Stimulated activated CD8-positive, alpha-beta memory T cell treated with anti-CD3 and anti-CD28 coated beads, Interleukin-15, amount 100 ng/mL, for 4 hours (primary cell): Measurements from ENCODE around the gene KCNMA1.

Experiments used
- DNase-seq, 2 donors: peaks; one replicate each; pipeline ENCODE4 v3.0.0-alpha.2; 2020; ENCODE audit warnings: low read depth in 2 of 2

KCNMA1 gene

GRCh38 chr10:77082601-77083252 is 554.9 kb downstream of the KCNMA1 start:
- no peak for DNase-seq

- no peak for DNase-seq
Observed at GRCh38 chr10:77081481-77081891, 556.1 kb downstream of the KCNMA1 start.

- no peak for DNase-seq
Observed at GRCh38 chr10:77080361-77081027, 557.1 kb downstream of the KCNMA1 start.

GRCh38 chr10:77079592-77080300 is 557.9 kb downstream of the KCNMA1 start:
- DNase-seq = no peak

- DNase-seq = no peak
Observed at GRCh38 chr10:77077316-77077945, 560.2 kb downstream of the KCNMA1 start.

- no peak for DNase-seq
Observed at GRCh38 chr10:77075926-77076325, 561.7 kb downstream of the KCNMA1 start.

GRCh38 chr10:77074104-77074624 is 563.4 kb downstream of the KCNMA1 start:
- DNase-seq = no peak

GRCh38 chr10:77073663-77073960 is 564.0 kb downstream of the KCNMA1 start:
- no peak for DNase-seq

GRCh38 chr10:77072836-77073662 is 564.6 kb downstream of the KCNMA1 start:
- DNase-seq = no peak

GRCh38 chr10:77072361-77072835 is 565.2 kb downstream of the KCNMA1 start:
- no peak for DNase-seq

GRCh38 chr10:77071956-77072355 is 565.7 kb downstream of the KCNMA1 start:
- DNase-seq = no peak

GRCh38 chr10:77071001-77071511 is 566.6 kb downstream of the KCNMA1 start:
- DNase-seq = no peak

GRCh38 chr10:77070346-77070745 is 567.3 kb downstream of the KCNMA1 start:
- DNase-seq = no peak

- no peak for DNase-seq
Observed at GRCh38 chr10:77068969-77069368, 568.6 kb downstream of the KCNMA1 start.

- DNase-seq = no peak
Observed at GRCh38 chr10:77068272-77068671, 569.3 kb downstream of the KCNMA1 start.

GRCh38 chr10:77062381-77062780 is 575.2 kb downstream of the KCNMA1 start:
- DNase-seq = no peak

GRCh38 chr10:77060913-77061312 is 576.7 kb downstream of the KCNMA1 start:
- DNase-seq = no peak

- DNase-seq = no peak
Observed at GRCh38 chr10:77056650-77057049, 581.0 kb downstream of the KCNMA1 start.

- no peak for DNase-seq
Observed at GRCh38 chr10:77052593-77052992, 585.0 kb downstream of the KCNMA1 start.

GRCh38 chr10:77051837-77052236 is 585.8 kb downstream of the KCNMA1 start:
- DNase-seq = no peak

- DNase-seq = no peak
Observed at GRCh38 chr10:77049896-77050295, 587.7 kb downstream of the KCNMA1 start.
